Measurements from ENCODE around the gene CAND1. TPM values are rescaled to one million over a fixed set of nuclear protein-coding genes. Genes with fewer than 3 reads are reported as not detected.
A peak's percentile ranks its signal among the peaks of the same experiment; 100 is the strongest.

Gene CAND1
- total and polyA plus RNA-seq, 2 of the 8 experiments (the other 6 are each of a cell fraction or from before 2014, with no cell fraction given): 39.4 to 271 TPM

DNA sequence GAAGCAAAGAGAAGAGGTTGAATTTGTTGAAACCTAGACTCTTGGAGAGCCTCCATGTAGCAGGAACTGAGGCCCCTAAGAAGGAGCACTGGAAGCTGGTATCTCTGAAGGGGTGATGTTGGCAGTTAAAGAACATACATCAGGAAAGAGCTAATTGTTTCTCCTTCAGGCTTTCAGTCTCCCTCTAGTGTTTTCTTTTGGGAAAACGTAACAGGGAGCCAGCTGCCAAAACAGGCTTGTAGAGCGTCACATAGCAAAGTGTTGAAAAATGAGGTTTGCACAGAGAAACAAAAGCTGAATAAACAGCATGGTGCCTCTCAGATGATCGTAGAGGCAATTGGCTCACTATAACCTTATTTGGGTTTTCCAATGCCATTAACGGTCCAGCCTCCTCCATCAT is 46.9 kb upstream of the CAND1 start:
- Histone ChIP-seq H2BK120ac (replicated peaks; ENCODE audit: low read depth, low read length) (no peak overlapping the region), H2BK5ac (ENCODE audit: low read depth, low read length) (no peak overlapping the region), H3K23ac (ENCODE audit: insufficient read length) (no peak overlapping the region), H4K20me1 (replicated peaks in 1 of 2; ENCODE audit: control insufficient read depth in 1 of 2, insufficient read depth in 2 of 2, low read length in 2 of 2) (no peaks in the 10 kb centered on the region), H4K91ac (replicated peaks; ENCODE audit: insufficient read length, low read length) (no peak overlapping the region), H3K27ac (ENCODE audit: low read depth, low read length) (no peak overlapping the region), H4K5ac (ENCODE audit: insufficient read length, low read depth, low read length) (no peak overlapping the region), H2BK12ac (ENCODE audit: low read depth, low read length) (no peak overlapping the region), H3K36me3 (ENCODE audit: control insufficient read depth in 2 of 4, insufficient read depth in 4 of 4, low read length in 3 of 4) (no peaks in the 10 kb centered on the region), H3K18ac (ENCODE audit: extremely low read depth, low read length) (no peak overlapping the region), H3K4ac (replicated peaks; ENCODE audit: insufficient read length, low read depth, low read length) (no peak overlapping the region), H2AK5ac (ENCODE audit: low read depth, low read length) (no peak overlapping the region), H2BK15ac (ENCODE audit: low read length) (no peak overlapping the region), H3K4me1 (replicated peaks in 1 of 4; ENCODE audit: control insufficient read depth in 3 of 4, insufficient read depth in 4 of 4, low read length in 3 of 4) (peaks cover 0 to 4% (median 2%) of the 10 kb centered on the region in 4 experiments; a peak in 3 of 7 replicates), H4K8ac (ENCODE audit: extremely low read depth, insufficient read depth, low read length) (no peak overlapping the region), H3K56ac (replicated peaks; ENCODE audit: insufficient read length, low read depth, low read length) (no peak overlapping the region), H3K4me2 (ENCODE audit: insufficient read depth in 1 of 2, low read depth in 2 of 2, low read length in 2 of 2) (no peak overlapping the region), H2AFZ (ENCODE audit: low read length) (no peak overlapping the region), H2BK20ac (ENCODE audit: low read length) (no peak overlapping the region), H3K79me1 (ENCODE audit: low read depth, low read length) (no peaks in the 10 kb centered on the region), H3K14ac (ENCODE audit: insufficient read length) (no peak overlapping the region), H3K23me2 (ENCODE audit: low read depth, low read length) (no peaks in the 10 kb centered on the region), H3K79me2 (ENCODE audit: control insufficient read depth in 1 of 2, insufficient read depth in 2 of 2, low read length in 2 of 2) (no peaks in the 10 kb centered on the region), H3K9ac (replicated peaks in 1 of 4; ENCODE audit: extremely low read depth in 1 of 4, low read depth in 3 of 4, low read length in 3 of 4) (no peak overlapping the region), H3K27me3 (replicated peaks in 1 of 4; ENCODE audit: control insufficient read depth in 3 of 4, extremely low read depth in 1 of 4, insufficient read depth in 3 of 4, low read length in 3 of 4) (no peaks in the 10 kb centered on the region), H3K4me3 (ENCODE audit: extremely low read depth in 1 of 4, insufficient read depth in 2 of 4, low read depth in 3 of 4, low read length in 4 of 4) (no peak overlapping the region), H3K9me3 (ENCODE audit: insufficient read depth in 2 of 2, low read depth in 1 of 2, low read length in 1 of 2) (no peaks in the 10 kb centered on the region)
- POLR2A ChIA-PET (ENCODE audit: partially characterized antibody): interaction anchor here (0.7 kb wide), 1 partner anchor 153 kb away, joined by 4 read pairs; no protein-coding TSS in a partner anchor
- DNase-seq (ENCODE audit: low read depth in 1 of 2, low spot score in 2 of 2) (no peak), FAIRE-seq (no peak)
- WGBS, 2 experiments (ENCODE audit: extremely low coverage in 1 of 2, insufficient coverage in 1 of 2, insufficient read length in 1 of 2, insufficient replicate concordance in 2 of 2, low coverage in 1 of 2, low lambda C conversion rate in 2 of 2, missing lambda C conversion rate in 1 of 2): 62% methylated on average over 4 of the region's 4 CpGs; no CpG with 5 or more reads in 1 of the 2 experiments
- CTCF ChIA-PET (ENCODE audit: partially characterized antibody): interaction anchor here (0.7 to 5.3 kb wide), 31 partner anchors 9 to 544 kb away, joined by 3 to 89 read pairs (median 4); no protein-coding TSS in a partner anchor
- TF ChIP-seq EZH2 (IDR thresholded peaks at IDR 0.05; ENCODE audit: low read depth, low read length, severe bottlenecking) (no peak), JUND (IDR thresholded peaks at IDR 0.05; ENCODE audit: low read length) (no peak), CHD1 (IDR thresholded peaks at IDR 0.05; ENCODE audit: low read depth, low read length) (no peak), CTCF (IDR thresholded peaks at IDR 0.05; ENCODE audit: control extremely low read depth in 1 of 3, insufficient read depth in 1 of 3, low read depth in 1 of 3, low read length in 3 of 3) (peak in 2 of 3 experiments; percentile 40 to 66; a peak in 2 of 4 replicates), EP300 (IDR thresholded peaks at IDR 0.05; ENCODE audit: borderline replicate concordance in 1 of 2, low read depth in 2 of 2, low read length in 2 of 2) (no peak), ATF3 (IDR thresholded peaks at IDR 0.05; ENCODE audit: insufficient read depth, low read depth, low read length) (no peak), POLR2AphosphoS5 (IDR thresholded peaks at IDR 0.05; ENCODE audit: low read depth, low read length) (no peak), SP4 (IDR thresholded peaks at IDR 0.05; ENCODE audit: low read length) (no peak), SIN3A (conservative IDR thresholded peaks at IDR 0.05 in 1 of 2, IDR thresholded peaks at IDR 0.05 in 1 of 2; ENCODE audit: low read depth in 1 of 2, low read length in 2 of 2) (no peak)
